CD4-positive, alpha-beta T cell treated with Interleukin-17A for 1 hour (primary cell): ENCODE measurements around the gene SPNS1.
"Not testable (repeated sequence)": the region's sequence is repeated elsewhere in the genome, so short reads cannot be mapped to it uniquely, and the experiment has no call there.

ENCODE experiments used
- DNase-seq: peaks from one replicate; pipeline ENCODE4 v3.0.0-alpha.2; 2020

The SPNS1 gene, protein sequence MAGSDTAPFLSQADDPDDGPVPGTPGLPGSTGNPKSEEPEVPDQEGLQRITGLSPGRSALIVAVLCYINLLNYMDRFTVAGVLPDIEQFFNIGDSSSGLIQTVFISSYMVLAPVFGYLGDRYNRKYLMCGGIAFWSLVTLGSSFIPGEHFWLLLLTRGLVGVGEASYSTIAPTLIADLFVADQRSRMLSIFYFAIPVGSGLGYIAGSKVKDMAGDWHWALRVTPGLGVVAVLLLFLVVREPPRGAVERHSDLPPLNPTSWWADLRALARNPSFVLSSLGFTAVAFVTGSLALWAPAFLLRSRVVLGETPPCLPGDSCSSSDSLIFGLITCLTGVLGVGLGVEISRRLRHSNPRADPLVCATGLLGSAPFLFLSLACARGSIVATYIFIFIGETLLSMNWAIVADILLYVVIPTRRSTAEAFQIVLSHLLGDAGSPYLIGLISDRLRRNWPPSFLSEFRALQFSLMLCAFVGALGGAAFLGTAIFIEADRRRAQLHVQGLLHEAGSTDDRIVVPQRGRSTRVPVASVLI

DNA sequence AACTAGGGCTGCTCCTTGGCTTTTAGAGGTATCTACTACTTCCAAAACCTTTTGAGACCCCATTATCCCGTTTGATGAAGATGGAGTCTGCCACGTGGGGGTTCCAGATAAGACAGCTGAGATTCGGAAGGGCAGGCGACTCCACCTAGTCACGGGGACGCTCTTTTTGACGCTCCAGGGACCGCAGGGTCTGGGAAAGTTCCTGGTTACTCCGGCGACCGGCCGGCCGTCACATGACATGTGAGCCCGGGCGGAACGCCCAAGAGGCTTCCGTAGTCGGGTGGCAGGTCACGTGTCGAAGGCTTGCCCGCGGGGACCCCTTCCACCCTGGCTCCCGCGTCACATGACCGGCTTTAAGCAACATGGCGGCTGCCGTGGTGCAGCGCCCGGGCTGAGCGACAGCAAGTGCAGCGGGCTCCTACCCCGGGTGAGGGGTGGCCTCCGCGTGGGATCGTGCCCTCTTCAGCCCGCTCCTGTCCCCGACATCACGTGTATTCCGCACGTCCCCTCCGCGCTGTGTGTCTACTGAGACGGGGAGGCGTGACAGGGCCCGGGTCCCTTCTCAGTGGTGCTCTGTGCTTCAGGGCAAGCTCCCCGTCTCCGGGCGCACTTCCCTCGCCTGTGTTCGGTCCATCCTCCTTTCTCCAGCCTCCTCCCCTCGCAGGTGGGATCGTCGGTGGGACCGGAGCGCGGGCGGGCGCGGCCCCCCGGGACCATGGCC is at the start of gene SPNS1:
Gene SPNS1 (plus strand): TSS at position 342 of the 721 bp plus-strand sequence. CDS start 374 bp downstream, at position 716.
- peak; percentile 93 for DNase-seq

DNA sequence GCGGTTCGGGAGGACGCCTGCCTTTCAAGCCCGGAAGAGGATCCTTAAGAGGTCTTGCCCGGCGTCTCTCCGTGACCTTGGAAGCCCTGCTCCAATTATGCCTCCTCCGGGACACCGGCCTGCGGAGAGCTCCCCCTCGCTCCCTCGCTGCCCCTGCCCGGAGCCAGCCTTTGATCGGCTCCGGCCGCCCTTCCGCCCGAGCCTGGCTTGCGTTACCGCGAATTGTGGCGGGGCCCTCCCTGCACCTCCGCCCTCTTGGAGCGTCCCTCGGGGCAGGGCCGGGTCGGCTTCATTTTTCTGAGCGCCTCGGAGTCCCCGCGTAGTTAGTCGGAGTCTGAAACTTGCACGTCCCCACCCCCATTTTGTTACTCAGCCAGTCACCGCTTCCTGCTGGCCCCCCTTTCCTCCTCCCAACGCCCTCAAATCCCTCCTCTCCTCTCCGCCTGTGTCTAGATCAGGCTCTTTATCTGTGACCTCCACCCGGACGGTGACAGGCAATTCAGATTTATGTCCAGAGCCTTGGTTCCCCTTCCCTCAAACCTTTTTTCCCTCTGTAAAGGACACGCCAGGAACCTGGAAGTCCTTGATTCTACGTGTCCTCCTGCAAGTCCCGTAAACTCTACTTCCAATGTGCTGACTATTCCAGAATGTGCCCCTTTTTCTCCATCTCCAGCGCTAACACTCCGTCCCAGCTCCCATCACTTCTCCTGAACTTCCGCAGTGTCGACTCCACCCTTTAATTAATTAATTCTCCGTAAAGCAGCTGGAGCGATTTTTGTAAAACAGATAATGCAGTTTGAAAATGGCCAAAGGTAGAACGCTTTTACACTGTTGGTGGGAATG is 49.0 kb upstream of the SPNS1 start:
- peak; percentile 85 for DNase-seq

DNA sequence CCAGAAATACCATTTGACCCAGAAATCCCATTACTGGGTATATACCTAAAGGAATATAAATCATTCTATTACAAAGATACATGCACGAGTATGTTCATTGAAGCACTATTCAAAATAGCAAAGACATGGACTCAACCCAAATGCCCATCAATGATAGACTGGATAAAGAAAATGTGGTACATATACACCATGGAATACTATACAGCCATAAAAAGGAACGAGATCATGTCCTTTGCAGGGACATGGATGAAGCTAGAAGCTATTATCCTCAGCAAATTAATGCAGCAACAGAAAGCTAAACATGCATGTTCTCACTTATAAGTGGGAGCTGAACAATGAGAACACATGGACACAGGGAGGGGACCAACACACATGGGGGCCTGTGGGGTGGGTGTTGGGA is 48.3 kb upstream of the SPNS1 start:
- not testable (repeated sequence) for DNase-seq

DNA sequence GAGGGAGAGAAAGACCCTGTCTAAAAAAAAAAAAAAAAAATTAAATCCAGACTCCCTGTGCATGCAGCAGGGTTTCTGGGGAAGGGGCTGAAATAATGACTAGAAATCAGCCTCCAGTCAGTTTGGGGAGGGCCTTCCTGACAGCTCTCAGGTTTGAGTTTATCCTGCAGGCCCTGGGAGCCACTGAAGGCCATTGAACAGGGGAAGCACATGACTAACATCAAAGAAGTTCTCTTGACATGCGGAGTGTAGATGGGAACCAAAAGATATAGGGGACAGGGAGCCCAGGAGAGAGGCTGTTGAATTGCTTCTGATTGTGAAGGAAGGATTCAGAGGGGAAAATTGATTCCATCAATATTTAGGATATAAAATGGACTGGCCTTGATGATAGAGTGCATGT is 46.8 kb upstream of the SPNS1 start:
- DNase-seq, result no peak

DNA sequence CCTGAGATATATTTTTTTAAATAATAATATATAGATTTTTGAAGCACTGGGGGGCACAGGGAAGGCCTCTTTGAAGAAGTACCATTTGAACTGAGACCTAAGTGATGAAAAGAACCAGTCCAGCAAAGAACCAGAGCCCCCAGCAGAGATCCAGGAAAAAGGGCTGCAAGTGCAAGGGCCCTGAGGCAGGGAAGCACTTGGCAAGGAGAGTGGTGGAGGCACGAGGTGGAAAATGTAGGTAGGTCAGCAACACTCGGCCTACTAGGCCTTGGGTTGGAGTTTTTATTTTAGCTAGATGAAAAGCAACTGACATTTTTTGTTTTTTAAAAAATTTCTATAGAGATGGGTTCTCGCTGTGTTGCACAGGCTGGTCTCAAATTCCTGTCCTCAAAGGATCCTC is 44.4 kb upstream of the SPNS1 start:
- no peak for DNase-seq

DNA sequence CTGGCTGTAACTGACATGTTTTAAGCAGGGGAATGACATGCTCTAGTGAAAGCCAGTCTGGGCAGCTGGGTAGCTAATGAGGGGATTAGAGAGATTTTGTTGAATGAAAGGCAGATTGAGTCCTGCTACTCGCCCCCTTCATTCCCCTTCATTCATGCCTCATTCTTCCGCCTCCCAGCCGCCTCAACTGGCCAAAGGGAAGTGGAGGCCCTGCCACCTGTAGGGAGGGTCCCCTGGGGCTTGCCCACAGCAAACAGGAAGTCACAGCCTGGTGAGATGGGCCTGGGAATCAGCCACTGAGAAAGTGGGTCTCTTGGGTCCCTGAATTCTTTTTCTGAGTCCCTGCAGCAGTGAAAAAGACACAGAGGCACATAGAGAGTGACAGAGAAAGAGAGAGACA is 43.9 kb upstream of the SPNS1 start:
- no peak for DNase-seq

DNA sequence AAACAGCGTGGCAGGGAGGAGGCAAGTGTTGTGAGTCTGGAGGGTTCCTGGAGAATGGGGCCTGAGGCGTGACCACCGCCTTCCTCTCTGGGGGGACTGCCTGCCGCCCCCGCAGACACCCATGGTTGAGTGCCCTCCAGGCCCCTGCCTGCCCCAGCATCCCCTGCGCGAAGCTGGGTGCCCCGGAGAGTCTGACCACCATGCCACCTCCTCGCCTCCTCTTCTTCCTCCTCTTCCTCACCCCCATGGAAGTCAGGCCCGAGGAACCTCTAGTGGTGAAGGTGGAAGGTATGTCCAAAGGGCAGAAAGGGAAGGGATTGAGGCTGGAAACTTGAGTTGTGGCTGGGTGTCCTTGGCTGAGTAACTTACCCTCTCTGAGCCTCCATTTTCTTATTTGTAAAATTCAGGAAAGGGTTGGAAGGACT is 42.8 kb upstream of the SPNS1 start, which contains the start of gene CD19:
Gene CD19 (plus strand): TSS at position 171 of the 425 bp plus-strand sequence. CDS start 30 bp downstream, at position 201.
- no peak for DNase-seq

DNA sequence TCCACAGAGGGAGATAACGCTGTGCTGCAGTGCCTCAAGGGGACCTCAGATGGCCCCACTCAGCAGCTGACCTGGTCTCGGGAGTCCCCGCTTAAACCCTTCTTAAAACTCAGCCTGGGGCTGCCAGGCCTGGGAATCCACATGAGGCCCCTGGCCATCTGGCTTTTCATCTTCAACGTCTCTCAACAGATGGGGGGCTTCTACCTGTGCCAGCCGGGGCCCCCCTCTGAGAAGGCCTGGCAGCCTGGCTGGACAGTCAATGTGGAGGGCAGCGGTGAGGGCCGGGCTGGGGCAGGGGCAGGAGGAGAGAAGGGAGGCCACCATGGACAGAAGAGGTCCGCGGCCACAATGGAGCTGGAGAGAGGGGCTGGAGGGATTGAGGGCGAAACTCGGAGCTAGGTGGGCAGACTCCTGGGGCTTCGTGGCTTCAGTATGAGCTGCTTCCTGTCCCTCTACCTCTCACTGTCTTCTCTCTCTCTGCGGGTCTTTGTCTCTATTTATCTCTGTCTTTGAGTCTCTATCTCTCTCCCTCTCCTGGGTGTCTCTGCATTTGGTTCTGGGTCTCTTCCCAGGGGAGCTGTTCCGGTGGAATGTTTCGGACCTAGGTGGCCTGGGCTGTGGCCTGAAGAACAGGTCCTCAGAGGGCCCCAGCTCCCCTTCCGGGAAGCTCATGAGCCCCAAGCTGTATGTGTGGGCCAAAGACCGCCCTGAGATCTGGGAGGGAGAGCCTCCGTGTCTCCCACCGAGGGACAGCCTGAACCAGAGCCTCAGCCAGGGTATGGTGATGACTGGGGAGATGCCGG is 42.0 kb upstream of the SPNS1 start:
- no peak for DNase-seq

DNA sequence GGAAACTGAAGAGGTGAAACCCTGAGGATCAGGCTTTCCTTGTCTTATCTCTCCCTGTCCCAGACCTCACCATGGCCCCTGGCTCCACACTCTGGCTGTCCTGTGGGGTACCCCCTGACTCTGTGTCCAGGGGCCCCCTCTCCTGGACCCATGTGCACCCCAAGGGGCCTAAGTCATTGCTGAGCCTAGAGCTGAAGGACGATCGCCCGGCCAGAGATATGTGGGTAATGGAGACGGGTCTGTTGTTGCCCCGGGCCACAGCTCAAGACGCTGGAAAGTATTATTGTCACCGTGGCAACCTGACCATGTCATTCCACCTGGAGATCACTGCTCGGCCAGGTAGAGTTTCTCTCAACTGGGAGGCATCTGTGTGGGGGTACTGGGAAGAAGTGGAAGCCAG is 41.4 kb upstream of the SPNS1 start:
- DNase-seq, result no peak

DNA sequence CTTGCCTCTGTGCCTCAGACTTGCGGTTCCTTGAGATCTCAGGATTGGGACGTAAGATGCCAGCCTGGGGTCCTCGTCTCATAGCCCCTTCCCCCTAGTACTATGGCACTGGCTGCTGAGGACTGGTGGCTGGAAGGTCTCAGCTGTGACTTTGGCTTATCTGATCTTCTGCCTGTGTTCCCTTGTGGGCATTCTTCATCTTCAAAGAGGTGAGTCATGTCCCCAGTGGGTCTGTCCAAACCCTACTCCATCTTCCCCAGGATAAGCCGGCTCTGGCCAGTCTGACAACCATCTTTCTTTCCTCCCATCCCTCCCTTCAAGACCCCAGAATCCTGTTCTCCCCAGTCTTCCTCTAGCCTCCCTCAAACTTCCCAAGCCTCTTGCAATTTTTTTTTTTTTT is 39.2 kb upstream of the SPNS1 start:
- DNase-seq, result no peak

DNA sequence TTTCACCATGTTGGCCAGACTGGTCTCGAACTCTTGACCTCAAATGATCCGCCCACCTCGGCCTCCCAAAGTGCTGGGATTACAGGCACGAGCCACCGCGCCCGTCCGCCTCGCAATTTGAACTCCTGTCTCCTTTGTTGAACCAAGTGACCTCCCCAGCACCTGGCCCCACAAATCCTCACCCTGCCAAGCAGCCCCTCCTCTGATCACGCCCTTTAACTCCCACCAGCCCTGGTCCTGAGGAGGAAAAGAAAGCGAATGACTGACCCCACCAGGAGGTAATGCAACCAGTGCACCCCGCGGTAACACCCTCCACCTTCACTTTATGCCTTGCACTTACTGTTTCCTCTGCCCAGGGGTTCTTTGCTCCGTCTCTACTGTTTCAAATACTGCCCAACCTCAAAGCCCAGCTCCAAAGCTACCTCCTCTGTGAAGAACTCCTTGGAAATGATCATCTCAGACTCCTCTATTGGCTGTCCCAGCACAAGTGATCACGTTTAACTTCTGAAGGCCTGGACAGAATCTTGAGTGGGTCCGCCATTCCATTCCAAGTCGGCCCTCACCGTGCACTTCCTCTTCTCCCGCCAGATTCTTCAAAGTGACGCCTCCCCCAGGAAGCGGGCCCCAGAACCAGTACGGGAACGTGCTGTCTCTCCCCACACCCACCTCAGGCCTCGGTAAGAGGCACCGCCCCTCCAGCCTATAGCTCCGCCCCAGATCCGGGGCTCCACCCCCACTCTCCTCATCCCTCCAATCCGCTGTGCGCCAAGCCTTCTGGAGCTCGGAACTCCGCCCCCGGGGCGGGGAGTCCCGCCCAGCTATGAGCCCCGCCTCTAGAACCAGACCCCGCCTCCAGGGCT is 38.4 kb upstream of the SPNS1 start:
- DNase-seq, result peak; percentile 90

DNA sequence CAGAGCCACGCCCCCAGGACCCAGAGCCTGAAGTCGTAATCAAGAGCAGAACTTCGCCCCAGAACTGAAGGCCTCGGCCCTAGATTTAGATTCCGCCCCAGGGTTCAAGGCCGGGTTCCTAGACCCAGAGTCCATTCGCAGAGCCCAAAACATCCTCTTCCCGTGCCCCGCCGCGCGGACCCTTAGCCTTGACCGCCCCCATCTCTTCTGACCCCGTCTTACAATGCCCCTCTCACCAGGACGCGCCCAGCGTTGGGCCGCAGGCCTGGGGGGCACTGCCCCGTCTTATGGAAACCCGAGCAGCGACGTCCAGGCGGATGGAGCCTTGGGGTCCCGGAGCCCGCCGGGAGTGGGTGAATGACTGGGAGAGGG is 37.8 kb upstream of the SPNS1 start:
- no peak for DNase-seq

DNA sequence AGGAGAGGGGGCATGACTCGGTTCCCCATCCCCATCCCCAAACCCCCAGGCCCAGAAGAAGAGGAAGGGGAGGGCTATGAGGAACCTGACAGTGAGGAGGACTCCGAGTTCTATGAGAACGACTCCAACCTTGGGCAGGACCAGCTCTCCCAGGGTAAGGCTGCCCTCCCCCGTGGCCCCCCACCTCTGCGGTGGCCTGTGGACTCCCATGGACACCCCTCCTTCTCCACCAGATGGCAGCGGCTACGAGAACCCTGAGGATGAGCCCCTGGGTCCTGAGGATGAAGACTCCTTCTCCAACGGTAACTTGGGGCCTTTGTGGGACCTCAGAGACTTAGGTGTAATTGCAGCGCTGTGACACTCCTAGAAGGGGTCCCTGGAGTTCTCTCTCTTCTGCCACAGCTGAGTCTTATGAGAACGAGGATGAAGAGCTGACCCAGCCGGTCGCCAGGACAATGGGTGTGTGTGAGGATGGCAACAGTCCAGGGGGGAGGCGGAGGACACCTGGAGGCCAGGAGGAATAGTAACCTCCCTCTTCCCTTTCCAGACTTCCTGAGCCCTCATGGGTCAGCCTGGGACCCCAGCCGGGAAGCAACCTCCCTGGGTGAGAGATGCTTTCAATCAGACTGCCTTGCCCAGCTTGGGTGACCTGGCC is 37.2 kb upstream of the SPNS1 start:
- no peak for DNase-seq

DNA sequence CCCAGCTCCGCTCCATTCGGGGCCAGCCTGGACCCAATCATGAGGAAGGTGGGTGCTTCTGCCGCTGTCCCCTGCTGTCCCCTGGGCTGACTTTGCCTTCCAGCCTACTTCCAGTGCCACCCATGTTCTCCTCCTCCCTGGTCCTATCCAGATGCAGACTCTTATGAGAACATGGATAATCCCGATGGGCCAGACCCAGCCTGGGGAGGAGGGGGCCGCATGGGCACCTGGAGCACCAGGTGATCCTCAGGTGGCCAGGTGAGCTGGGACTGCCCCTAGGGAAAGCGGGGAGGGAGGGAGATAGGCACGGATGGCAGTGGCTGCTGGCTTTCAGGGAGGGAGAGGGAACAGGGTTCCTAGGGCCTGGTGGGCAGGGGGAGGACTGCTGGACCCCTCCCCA is 35.9 kb upstream of the SPNS1 start:
- no peak for DNase-seq

DNA sequence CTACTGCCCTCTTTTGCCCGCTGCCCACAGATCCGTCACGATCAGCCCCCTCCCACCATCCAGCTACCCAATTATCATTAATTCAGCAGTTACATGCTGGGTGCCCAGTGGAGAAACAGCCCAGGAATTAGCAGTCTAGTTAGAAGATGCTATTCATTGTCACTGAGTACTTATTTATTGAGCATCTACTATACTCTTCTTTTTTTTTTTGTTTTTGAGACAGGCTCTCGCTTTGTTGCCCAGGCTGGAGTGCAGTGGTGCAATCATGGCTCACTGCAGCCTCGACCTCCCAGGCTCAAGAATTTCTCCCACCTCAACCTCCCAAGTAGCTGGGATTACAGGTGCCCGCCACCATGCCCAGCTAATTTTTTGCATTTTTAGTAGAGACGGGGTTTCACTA is 34.8 kb upstream of the SPNS1 start:
- not testable (repeated sequence) for DNase-seq

DNA sequence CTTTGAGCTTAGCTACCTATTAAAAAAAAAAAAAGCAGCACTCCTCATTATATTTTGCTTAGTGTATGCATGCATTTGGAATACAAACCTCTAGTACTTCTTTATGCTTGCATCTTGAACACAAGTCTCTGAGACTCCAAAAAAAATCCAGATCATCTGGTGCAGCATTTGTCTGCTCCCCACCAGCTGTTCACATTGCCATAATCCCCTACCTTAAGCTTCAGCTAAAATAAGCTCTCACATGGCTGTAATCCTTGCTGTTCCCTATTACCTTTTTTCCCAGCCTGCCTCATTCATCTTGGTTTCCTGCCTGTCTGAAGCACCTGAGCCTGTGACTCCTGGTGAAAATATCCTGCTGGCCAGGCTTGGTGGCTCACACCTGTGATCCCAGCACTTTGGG is 31.3 kb upstream of the SPNS1 start:
- DNase-seq, result no peak

DNA sequence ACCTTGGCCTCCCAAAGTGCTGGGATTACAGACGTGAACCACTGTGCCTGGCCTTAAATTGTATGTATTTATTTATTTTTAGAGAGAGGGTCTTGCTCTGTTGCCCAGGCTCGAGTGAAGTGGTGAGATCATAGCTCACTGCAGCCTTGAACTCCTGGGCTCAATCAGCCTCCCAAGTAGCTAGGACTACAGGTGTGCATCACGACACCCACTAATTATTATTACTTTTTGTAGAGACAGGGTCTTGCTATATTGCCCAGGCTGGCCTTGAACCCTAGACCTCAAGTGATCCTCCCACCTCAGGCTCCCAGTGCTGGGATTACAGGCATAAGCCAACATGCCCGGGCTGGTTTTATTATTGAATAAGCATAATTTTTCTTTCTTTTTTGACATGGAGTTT is 27.9 kb upstream of the SPNS1 start:
- DNase-seq, result no peak

DNA sequence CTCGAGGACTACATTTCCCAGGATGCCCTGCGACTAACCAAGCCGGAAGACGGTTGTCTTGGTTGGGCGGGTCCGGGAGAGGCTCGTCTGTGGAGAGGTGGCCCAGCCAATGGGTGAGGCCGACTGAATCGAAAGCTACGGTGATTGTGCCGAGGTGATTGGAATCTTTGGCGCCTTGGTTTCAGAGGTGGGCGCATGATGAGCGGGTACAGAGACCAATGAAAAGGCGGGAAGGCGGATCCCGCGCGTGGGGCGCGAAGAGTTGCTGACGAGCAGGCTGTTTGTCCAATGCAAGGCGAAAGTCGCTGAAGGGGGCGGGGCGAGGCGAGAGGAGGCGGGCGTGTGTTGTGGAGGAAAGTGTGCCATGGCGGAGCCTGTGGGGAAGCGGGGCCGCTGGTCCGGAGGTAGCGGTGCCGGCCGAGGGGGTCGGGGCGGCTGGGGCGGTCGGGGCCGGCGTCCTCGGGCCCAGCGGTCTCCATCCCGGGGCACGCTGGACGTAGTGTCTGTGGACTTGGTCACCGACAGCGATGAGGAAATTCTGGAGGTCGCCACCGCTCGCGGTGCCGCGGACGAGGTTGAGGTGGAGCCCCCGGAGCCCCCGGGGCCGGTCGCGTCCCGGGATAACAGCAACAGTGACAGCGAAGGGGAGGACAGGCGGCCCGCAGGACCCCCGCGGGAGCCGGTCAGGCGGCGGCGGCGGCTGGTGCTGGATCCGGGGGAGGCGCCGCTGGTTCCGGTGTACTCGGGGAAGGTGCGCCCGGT is 23.7 kb upstream of the SPNS1 start, which contains the start of gene NFATC2IP:
Gene NFATC2IP (plus strand): TSS at position 290 of the 762 bp plus-strand sequence. CDS start 75 bp downstream, at position 365.
- DNase-seq, result peak; percentile 100

DNA sequence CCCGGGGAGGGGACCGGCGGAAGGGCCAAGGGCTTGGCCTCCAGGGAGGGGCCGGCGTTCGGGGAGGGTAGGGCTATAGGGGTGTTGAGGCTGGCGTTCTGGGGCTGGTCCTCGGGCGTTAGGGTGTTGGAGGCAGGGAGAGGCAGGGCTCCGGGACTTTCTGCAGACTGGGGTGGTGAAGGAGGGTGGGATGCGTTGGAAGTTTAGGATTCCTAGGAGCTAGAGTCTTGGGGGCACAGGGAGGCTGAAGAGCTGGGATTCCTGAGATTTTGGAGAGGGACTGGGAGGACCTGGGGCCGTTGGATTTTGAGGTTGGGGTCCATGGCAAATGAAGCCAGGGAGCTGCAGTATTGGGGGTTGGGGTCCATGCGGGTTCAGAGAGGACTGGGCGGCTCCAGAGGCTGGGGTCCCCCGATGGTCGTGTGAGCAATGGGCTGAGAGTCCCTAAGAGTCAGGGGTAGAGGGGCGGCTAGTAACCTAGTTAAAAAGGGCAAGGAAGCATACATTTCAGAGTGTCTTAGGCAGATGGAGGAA is 23.1 kb upstream of the SPNS1 start:
- DNase-seq, result no peak
